H1 (cell line): ENCODE data around the gene STKLD1. TPM values are rescaled to one million over a fixed set of nuclear protein-coding genes. Genes with fewer than 3 reads are reported as not detected.

ENCODE experiments used
- BCL11A ChIP-seq, 2 experiments: IDR thresholded peaks; one replicate each; pipeline ENCODE4 v1.6.1; 2011; ENCODE audit warnings: low read depth in 2 of 2, low read length in 2 of 2, mild to moderate bottlenecking in 2 of 2
- polyA plus RNA-seq, 7 experiments: library from polyadenylated mRNA; depleted of rRNA in 3 of 7; stranded (reverse) in 5 of 7; unstranded in 2 of 7; fragments of >200 nt in 5 of 7; fragments of 200-250 nt in 2 of 7; gene quantifications; 1 replicate in 5 of 7; 2 replicates in 1 of 7; 4 replicates in 1 of 7; pipeline versions ENCODE4 v1.2.1 to v1.2.3, GENCODE V29; 2011 to 2013; ENCODE audit warnings: missing spikeins in 2 of 7, mixed read lengths in 2 of 7
- total RNA-seq: library from RNA; stranded (reverse); fragmentation: NEBNext Ultra II Directional; extraction: Animal tissue kit (Norgen Biotek cat#: 25700); gene quantifications from 2 replicates; pipeline ENCODE4 v1.2.1, GENCODE V29; 2021
- TF ChIP-seq, protein P1 (sequence below): IDR thresholded peaks from 2 replicates; pipeline ENCODE4 v1.6.1; 2011; ENCODE audit warnings: low read length, improper control_type of control experiment

The STKLD1 gene
- total and polyA plus RNA-seq, 2 of the 8 experiments (the other 6 are each of a cell fraction or from before 2014, with no cell fraction given) = 0.26 TPM; not detected in 1

DNA sequence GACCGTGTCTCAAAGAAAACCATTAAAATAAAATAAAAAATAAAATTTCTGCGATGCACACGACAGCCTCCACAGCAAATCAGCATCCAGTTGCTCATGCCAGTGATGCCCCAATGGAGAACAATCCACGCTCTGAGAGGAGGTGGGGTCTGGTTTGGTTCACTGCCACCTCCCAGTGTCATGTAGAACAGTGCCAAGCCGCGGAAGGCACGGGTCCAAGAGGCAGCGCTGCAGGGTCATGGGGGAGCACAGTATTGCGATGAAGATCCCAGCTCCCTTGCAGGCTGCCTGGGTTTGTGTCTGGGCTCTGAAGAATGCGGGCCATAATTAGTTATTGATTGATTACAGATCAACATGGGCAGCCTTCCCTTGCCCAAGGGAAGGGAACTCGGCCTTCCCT, 77.5 kb downstream of the STKLD1 start (continued):
- TF ChIP-seq, protein P1, sequence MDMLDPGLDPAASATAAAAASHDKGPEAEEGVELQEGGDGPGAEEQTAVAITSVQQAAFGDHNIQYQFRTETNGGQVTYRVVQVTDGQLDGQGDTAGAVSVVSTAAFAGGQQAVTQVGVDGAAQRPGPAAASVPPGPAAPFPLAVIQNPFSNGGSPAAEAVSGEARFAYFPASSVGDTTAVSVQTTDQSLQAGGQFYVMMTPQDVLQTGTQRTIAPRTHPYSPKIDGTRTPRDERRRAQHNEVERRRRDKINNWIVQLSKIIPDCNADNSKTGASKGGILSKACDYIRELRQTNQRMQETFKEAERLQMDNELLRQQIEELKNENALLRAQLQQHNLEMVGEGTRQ = no peak
- no peak for TF ChIP-seq BCL11A (IDR thresholded peaks at IDR 0.05; ENCODE audit: low read depth in 2 of 2, low read length in 2 of 2)
